ENCODE data around the gene CREG1.

Gene CREG1

GRCh38 chr1:167529829-167530474 lies 23.6 kb downstream of the CREG1 start:
- no peak for DNase-seq

DNA sequence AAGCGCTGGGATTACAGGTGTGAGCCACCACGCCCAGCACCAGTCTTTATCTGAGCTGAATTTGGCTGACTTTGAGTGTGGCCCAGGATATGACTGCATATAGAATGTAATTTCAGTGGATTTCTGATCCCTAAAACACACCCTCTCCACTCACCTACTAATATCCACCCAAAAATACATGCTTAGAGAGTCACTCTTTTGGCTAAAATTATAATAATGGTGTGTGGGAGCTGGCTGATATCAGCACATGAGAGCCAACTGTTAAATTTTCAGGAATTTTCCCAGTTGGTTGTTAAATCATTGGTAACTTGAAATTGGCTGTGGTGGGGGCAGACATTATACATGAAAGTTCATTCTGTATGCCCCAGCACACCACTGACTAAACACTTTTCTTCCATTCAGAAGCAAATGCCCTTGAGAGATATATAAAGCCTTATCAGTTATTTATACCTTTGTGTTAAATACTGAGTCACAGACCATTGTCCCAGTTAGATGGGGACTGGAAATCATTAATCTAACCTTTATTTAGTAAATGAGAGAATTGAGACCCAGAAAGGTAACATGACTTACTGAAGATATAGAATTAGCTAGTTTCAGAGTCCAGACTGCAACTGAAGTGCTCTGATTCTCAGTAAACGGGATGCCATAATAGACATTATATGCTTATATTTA lies 25.4 kb downstream of the CREG1 start:
- no peak for DNase-seq

DNA sequence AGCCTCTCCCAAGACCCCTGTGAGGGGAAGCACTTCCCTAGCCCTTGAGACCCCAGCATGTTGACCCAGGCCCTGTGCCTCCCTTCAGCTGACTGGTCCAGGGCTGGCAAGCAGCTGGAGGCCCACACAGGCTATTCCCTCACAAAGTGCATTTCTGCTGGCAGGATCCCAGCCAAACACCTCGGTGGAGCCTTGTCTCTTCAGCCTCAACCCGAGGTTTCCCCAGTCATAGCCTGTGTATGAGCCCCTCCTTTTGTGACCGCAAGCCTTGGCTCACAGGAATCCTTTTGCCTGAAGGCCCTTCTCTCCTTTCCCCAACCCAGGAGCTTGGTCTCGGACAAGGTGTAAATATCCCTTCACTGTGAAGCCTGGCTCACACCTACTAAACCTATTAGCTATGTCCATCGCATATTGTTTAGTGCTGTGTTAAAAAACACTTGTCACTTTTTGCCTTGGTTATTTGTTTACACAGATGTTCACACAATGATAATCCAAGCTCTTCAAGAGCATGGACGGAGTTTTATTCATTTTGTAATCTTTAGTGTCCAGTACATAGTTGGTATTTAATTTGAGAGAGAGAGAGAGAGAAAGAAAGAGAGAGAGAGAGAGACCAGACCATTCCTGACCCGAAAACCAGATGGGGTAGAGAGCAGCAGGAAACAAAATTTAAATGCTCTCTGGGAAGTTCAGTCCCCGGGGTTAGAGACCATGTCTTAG lies 26.7 kb downstream of the CREG1 start:
- no peak for DNase-seq

GRCh38 chr1:167524651-167525050 lies 28.9 kb downstream of the CREG1 start:
- DNase-seq = no peak

- no peak for DNase-seq
Observed at GRCh38 chr1:167522246-167522645, 31.3 kb downstream of the CREG1 start.

GRCh38 chr1:167520711-167521206 lies 32.8 kb downstream of the CREG1 start:
- no peak for DNase-seq

DNA sequence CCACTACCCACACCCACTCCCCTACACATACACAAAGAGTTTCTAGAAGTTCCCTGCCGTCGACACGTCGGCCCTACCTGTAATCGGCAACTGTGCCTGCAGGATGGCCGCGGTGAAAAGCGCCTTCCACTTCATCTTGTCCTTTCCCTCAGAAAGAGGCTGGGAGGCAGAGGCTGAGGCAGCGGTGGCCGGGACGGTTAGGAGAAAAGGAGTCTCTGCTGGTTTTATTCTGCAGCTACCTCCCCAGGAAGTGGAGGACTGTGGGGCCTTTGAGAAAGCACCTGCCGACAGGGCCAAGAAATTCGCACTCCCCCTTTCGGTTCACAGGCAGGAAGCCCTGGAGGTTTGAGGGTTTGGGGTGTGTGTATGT lies 35.2 kb downstream of the CREG1 start, which contains the start of gene CD247:
CD247 (minus strand) TSS at position 199 of the 370 bp plus-strand sequence; CDS start at position 135, 64 bp downstream.
- DNase-seq = peak; percentile 72

GRCh38 chr1:167517535-167518330 lies 35.8 kb downstream of the CREG1 start:
- DNase-seq = peak; percentile 93

GRCh38 chr1:167516404-167517388 lies 36.9 kb downstream of the CREG1 start:
- peak; percentile 43 for DNase-seq

- no peak for DNase-seq
Observed at GRCh38 chr1:167515893-167516321, 37.7 kb downstream of the CREG1 start.

DNA sequence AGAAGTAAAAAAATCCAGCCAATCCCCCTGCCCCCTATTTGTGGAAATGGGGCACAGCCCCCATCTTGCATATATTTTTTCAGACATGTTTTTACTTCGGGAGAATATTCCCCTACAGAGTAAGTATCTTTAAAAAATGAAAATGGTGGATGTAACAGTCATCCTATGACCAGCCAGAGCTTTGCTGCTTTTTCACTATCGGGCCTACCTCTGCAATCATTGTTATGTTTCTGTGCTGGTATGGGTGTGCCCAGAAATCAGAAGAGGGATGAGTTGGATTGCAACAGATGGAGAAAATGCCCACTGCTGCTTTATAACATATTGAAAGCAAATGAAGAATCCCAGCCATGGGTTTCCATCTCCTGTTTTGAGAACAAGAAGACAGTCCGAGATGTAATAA lies 38.1 kb downstream of the CREG1 start:
- DNase-seq = no peak

- DNase-seq = no peak
Observed at GRCh38 chr1:167514288-167514687, 39.3 kb downstream of the CREG1 start.

DNA sequence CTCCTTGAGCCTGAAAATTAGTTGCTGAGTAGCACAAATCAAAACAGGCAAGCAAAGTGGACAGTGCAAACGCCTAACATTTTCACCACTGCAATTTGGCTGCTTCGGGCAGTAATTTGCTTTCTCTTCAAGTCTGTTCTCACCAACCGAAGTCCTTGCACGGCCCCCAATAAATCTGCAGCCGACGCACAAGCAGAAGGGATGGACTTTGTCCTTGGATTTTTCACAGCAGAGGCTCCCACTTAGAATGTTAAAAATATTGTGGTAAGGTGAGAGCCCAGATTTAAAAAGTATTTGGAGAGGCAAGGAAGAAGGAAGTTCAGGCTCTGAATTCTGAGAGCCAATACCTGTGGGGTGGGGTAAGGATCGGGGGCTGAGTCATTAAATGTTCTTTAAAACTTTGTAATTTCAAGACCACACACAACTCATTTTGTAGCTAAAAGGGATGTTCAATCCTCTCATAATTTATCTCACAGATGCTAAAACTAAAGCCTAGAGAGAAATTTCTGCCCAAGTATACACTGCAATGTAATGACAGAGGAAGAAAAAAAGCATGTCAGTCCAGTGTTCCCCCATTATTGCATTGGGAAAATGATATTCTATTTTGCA lies 41.4 kb downstream of the CREG1 start:
- no peak for DNase-seq

DNA sequence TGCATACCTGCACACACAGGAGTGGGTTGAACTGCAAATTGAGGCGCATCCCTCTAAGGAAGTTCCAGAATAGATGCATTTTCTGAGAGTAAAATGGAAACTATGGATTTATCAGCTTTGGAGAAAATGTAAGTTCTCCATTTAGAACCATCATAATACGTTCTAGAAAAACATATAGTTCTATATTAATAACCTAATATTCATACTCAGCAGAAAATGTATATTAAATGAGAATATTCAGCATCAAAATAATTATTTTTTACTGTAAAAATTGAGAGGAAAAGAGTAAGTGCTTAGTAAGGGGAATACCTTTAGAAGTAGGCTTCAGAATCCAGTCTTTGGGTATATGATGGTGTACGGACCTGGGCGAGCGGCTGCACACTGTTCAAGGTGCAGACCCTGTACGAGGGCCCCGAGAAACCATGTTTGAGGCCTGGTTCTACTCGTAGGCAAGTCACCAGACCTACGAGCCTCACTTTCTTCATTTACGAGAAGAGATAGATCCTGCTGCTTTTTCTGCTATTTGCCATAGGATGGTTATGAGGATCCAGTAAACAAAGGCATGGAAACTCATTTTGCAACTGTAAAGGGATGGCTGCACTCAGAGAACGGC lies 42.1 kb downstream of the CREG1 start:
- DNase-seq = no peak

- DNase-seq = no peak
Observed at GRCh38 chr1:167510881-167511280, 42.7 kb downstream of the CREG1 start.

DNA sequence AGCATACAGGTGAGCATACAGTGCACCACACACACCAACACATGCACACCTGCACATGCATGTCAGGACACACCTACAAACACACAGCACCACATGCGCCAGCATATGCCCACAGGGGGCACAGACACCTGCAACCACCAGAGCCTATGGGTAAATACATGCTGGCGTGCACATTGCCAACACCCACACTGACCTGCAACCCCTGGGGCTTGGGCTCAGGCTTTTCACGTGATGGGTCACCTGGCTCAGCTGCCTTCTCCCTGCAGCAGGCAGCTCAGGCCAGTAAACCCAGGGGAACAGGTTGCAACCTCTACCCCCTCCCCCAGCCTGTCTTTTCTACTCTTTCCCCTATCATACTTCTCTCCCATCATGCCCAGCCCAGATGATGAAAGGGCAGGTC lies 43.3 kb downstream of the CREG1 start:
- DNase-seq = no peak

GRCh38 chr1:167509587-167509986 lies 44.0 kb downstream of the CREG1 start:
- no peak for DNase-seq

DNA sequence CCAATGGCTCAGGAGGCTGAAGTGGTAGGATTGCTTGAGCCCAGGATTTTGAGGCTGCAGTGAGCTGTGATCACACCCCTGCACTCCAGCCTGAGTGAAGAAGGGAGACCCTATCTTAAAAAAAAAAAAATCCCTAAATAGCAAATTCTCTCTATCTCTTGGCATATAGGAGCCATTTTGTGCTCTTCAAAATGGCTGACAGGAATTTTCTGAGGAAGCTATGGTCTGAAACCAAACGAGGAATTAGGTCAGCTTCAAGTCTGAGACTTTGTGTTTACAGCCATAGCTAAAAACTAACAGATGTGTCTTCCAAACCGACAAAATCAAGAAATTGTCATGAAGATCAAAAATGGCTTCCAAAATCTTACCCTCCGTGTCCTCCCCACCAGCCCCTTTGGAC lies 45.8 kb downstream of the CREG1 start:
- no peak for DNase-seq

GRCh38 chr1:167504467-167504827 lies 49.1 kb downstream of the CREG1 start:
- no peak for DNase-seq

DNA sequence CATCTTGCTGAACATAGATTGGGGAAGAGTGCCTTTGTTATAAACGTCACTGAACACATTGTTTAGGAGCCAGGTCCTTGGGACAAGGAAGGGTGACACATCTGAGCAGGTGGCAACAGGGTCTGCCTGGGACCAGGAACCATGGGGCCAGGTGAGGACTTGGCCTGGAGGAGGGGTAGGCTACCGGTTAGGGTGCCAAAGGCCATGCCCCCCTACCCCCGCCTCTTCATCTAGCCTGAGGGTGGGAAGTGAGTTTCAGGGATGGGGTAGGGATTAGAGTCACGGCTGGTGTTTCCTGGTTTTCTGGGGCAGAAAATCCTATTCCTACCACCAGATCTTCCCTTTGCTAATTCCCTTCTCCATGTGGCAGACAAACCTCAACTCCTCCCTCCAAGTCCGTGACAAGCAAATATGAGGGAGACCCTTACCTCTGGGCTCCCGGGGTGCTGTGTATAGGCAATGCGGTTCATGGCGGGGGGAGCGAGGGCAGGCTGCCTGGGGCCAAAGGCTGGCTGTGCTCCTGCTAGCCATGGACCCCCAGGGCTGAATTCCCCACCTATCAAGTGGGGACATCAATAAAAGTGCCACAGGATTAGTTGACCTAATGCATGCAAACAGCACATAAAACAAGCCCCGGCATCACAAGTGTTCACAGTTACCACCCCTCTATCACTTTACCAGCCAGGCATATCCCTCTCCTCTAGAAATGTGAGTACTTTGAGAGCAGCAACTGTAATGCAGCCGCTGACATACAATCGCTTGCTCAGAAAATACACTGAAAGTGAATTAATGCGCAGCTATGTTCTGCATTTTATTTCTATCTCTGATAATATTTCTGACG lies 49.7 kb downstream of the CREG1 start:
- no peak for DNase-seq
